Astrocyte of the hippocampus (primary cell): ENCODE data around the gene NOL6.
"Not testable (repeated sequence)": the region's sequence is repeated elsewhere in the genome, so short reads cannot be mapped to it uniquely, and the experiment has no call there.

Source experiments
- DNase-seq: peaks from one replicate; pipeline ENCODE4 v3.0.0; 2011; ENCODE audit warnings: low read depth, low spot score

Gene NOL6

GRCh38 chr9:33431420-33431819 lies 42.3 kb downstream of the NOL6 start:
- DNase-seq: no peak

DNA sequence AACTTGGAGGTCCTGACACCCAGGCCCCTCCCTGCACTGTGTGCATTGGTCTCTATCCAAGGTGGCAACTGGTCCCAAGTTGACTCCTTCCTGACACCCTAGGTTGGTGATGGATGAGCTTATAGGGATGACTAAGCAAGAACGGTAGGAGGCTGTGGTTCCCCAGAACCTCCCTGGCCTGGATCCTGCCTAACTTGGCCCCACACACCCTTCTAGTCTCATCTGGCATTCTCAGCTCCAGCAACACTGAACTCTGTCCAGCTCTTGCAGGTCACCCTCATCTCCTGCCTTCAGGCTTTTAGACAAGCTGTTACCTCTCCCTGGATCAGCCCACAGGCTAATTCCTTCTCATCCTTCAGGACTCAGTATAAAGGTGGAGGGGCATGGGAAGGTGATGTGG lies 42.8 kb downstream of the NOL6 start:
- DNase-seq: no peak

DNA sequence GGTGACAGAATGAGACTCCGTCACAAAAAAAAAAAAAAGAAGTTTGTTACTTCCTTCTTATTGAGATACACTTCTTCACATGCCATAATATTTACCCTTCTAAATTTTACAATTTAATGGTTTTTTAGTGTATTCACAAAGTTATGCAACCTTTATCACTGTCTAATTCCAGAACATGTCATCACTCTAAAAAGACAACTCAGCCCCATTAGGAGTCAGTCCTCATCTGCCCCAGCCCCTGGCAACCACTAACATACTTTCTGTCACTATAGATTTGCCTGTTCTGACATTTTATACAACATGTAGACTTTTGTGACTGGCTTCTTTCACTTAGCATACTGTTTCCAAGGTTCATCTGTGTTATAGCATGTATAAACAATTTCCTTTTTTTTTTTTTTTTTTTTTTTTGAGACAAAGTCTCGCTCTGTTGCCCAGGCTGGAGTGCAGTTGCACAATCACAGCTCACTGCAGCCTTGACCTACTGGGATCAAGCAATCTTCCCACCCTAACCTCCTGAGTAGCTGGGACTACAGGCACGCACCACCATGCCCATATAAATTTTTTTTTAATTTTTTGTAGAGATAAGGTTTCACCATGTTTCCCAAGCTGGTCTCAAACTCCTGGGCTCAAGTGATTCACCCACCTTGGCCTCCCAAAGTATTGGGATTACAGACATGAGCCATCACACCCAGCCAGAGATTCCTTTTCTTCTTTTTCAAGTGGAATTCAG lies 44.3 kb downstream of the NOL6 start:
- no peak for DNase-seq

GRCh38 chr9:33426843-33427293 lies 46.9 kb downstream of the NOL6 start:
- DNase-seq: no peak

DNA sequence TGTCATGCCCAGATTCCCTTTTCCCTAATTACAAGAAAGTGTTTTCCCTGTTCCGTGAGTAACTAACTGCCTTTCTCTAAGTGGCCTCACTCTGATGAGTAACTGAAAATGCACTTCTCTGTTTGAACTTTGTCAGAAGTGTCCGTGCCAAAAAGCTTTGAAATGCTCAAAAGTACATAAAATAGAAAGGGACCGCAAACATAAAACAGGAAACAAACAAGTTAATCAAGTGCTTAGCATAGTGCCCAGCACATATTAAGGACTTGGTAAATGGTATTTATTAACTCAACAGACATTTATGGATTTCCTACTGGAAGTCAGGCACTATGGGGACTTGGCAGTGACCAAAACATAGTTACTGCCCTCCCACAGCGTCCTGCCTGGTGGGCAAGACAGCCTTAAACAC lies 48.6 kb downstream of the NOL6 start:
- DNase-seq: no peak

DNA sequence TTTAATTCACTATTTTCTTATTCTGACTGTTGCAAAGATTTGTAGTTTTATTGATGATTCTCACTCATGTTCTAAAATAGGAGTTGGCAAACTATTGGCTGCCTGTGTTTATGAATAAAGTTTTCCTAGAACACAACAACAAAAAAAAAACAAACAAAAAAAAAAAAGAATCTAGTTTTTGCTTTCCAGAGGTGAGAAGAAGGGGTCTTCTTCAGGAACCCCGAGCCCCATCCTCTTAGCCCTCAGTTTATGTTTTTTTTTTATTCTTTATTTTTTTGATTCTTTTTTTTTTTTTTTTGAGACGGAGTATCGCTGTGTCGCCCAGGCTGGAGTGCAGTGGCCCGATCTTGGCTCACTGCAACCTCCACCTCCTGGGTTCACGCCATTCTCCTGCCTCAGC lies 49.2 kb downstream of the NOL6 start:
- not testable (repeated sequence) for DNase-seq

DNA sequence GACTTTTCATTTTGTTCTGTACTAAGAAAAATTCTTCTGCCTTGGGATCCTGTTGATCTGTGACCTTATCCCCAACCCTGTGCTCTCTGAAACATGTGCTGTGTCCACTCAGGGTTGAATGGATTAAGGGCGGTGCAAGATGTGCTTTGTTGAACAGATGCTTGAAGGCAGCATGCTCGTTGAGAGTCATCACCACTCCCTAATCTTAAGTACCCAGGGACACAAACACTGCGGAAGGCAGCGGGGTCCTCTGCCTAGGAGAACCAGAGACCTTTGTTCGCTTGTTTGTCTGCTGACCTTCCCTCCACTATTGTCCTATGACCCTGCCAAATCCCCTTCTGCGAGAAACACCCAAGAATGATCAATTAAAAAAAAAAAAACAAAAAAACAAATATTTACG lies 49.7 kb downstream of the NOL6 start:
- not testable (repeated sequence) for DNase-seq

DNA sequence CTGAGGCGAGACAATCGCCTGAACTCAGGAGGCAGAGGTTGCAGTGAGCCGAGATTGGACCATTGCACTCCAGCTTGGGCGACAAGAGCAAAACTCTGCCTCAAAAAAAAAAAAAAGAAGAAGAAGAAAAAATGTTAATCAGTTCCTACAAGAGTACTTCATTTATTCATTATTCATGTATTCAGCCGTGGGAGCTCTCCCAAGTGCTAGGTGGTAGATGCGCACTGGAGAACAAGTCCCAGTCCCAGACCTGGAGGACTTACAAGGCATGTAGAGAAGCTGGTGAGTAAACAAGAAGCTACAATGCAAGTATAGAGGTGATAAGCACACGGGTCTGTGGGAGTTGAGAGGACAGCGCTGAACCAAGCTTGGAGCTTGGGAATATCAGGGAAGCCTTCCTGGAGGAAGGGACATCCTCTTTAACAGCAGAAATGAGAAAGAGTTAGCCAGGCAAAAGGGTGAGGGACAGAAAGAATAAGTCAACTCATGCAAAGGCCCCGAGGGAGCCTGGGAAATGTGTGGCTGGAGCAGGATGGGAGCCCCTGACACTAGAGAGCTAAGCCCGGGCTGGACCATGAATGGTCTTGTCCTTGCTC lies 53.9 kb downstream of the NOL6 start:
- DNase-seq: no peak

GRCh38 chr9:33418090-33418489 lies 55.6 kb downstream of the NOL6 start:
- DNase-seq: no peak

DNA sequence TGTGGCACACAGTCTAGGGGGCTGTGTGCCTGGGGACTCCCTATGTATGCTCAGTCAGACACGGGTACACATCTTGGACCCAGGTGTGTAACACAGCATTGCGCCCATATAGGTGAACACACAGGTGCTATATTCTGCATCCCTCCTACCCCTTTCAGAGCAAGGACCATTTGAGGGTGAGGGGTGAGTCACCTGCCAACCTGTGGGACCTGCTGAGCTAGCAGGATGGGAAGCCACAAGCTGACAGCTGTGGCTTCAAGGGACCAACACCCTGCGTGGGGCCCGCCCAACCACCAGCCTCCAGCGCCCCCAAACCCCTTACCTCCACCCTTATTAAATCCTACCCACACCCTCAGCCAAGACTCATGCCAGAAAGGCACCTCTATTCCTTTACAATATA lies 56.7 kb downstream of the NOL6 start:
- DNase-seq: no peak

- DNase-seq: peak; percentile 62
Observed at GRCh38 chr9:33415501-33416038, 58.2 kb downstream of the NOL6 start.

GRCh38 chr9:33414889-33415500 lies 58.7 kb downstream of the NOL6 start:
- DNase-seq: no peak

GRCh38 chr9:33414268-33414667 lies 59.5 kb downstream of the NOL6 start:
- no peak for DNase-seq
